Heart right ventricle (tissue), 16 donors: ENCODE results near the gene LRRC3B. TPM values are rescaled to one million over a fixed set of nuclear protein-coding genes. Genes with fewer than 3 reads are reported as not detected.

Source experiments
- ATAC-seq, 8 donors: fragments of 200-7000 bp; cut with Tn5 transposase; one replicate each; pipeline ENCODE4 v1.9.1; 2020; ENCODE audit warnings: mild to moderate bottlenecking in 8 of 8, moderate library complexity in 8 of 8, moderate number of reproducible peaks in 1 of 8
- DNase-seq, 2 donors: peaks; one replicate each; pipeline ENCODE4 v3.0.0-alpha.2; 2020
- H3K27ac ChIP-seq, 10 donors: fragments of 200-600 bp; sonication (generic) in 2 of 10; one replicate each; pipeline versions ENCODE4 v1.5.0 to v1.8.0; 2020 to 2022; ENCODE audit warnings: mild to moderate bottlenecking in 3 of 10
- H3K27me3 ChIP-seq, 7 donors: fragments of 200-600 bp; one replicate each; pipeline ENCODE4 v1.8.0; 2021 to 2022; ENCODE audit warnings: mild to moderate bottlenecking in 2 of 7
- H3K36me3 ChIP-seq, 9 donors: fragments of 200-600 bp; sonication (generic) in 1 of 9; one replicate each; pipeline versions ENCODE4 v1.5.0 to v1.8.0; 2020 to 2022; ENCODE audit warnings: mild to moderate bottlenecking in 2 of 9
- H3K4me1 ChIP-seq, 9 donors: fragments of 200-600 bp; sonication (generic) in 1 of 9; one replicate each; pipeline versions ENCODE4 v1.5.0 to v1.8.0; 2020 to 2022; ENCODE audit warnings: mild to moderate bottlenecking in 4 of 9
- H3K4me3 ChIP-seq, 10 donors: fragments of 200-600 bp; sonication (generic) in 2 of 10; one replicate each; pipeline versions ENCODE4 v1.5.0 to v1.8.0; 2020 to 2022; ENCODE audit warnings: mild to moderate bottlenecking in 7 of 10, moderate library complexity in 2 of 10
- H3K9me3 ChIP-seq, 11 donors: fragments of 200-600 bp in 10 of 11; sonication (generic) in 2 of 11; one replicate each; pipeline versions ENCODE4 v1.5.0 to v1.8.0; 2013 to 2022; ENCODE audit warnings: mild to moderate bottlenecking in 2 of 11, control low read depth in 1 of 11, moderate library complexity in 1 of 11
- CTCF ChIP-seq, 9 donors: fragments of 200-600 bp; sonication (generic) in 2 of 9; IDR thresholded peaks; one replicate each; pipeline versions ENCODE4 v1.5.0 to v1.8.0; 2021 to 2022; ENCODE audit warnings: antibody characterized with exemption in 9 of 9, mild to moderate bottlenecking in 5 of 9, moderate library complexity in 1 of 9
- WGBS, 2 donors: extraction: QIAGEN DNeasy Blood & Tissue Kit; methylation state at CpG; one replicate each; pipeline ENCODE4 v1.1.7; 2013; ENCODE audit warnings: inconsistent platforms in 1 of 2; 5-methylcytosine and 5-hydroxymethylcytosine counted together
- intact Hi-C, 10 donors: fragments of 100-400 bp; cut with DNase I; formaldehyde crosslinking; loops; one replicate each; pipeline versions ENCODE4 v1.11.1 to v1.14.2; 2022
- polyA plus RNA-seq, 2 donors: library from polyadenylated mRNA; stranded (reverse); fragments of 200-250 nt; gene quantifications; one replicate each; pipeline ENCODE4 v1.2.3, GENCODE V29; 2013
- total RNA-seq, 10 donors: library from RNA; stranded (reverse); fragmentation: NEBNext Ultra II Directional in 3 of 10; extraction: Animal tissue kit (Norgen Biotek cat#: 25700) in 3 of 10; gene quantifications; one replicate each; pipeline versions ENCODE4 v1.2.1 to v1.2.4, GENCODE V29; 2021 to 2023
- donor health status: Arrhythmogenic right ventricular cardiomyopathy.
- donor health status: ischemic (EF 13 %, LVEDD 7.1; RV severe dilation, severe dysfunction).
- donor health status: healthy with polysubstance abuse.
- donor health status: DM: no; HTN: yes; CAD: no.
- donor health status: DM: no; HTN: no; CAD: no.
- donor health status: ischemic (EF 25% LVEDD 6.9; RV normal size, moderate dysfunction).
- donor health status: ischemic (EF 25% LVEDD 5.7; RV mildly dilated, moderate dysfunction).
- donor health status: healthy.
- donor health status: DM: yes; HTN: yes; CAD: no.
- donor health status: Ischemic cardiomyopathy.
- donor health status: ischemic (EF 35%, LVEDD 5.7; RV mildly dilated, moderate dysfunction).
- donor health status: nonischemic (EF 11% LVEDD 7.7; RV severe dilation, severe dysfunction).
- donor health status: DM: yes; HTN: yes; CAD: no.
- donor health status: PGD.
- donor health status: ischemic (EF 29% LVEDD 5.4; RV normal size, mild dysfunction).
- donor health status: nonischemic (EF 23%, LVEDD 6.1; RV moderate dilation, normal function).

LRRC3B gene
- total and polyA plus RNA-seq, 12 donors, result 0.04 to 0.55 (median 0.17) TPM; not detected in 3

GRCh38 chr3:26588931-26589330, 33.6 kb upstream of the LRRC3B start:
- H3K4me1 ChIP-seq, result no peaks in the 10 kb centered on the region
- WGBS, 2 donors, result 52 to 72% methylated on average over 2 of the region's 2 CpGs

GRCh38 chr3:26589678-26590077, 32.9 kb upstream of the LRRC3B start:
- no peaks in the 10 kb centered on the region for H3K4me1 ChIP-seq
- no peak for DNase-seq
- H3K27ac ChIP-seq, result no peak overlapping the region
- H3K9me3 ChIP-seq, result peaks cover 0 to 15% (median 0%) of the 10 kb centered on the region in 11 donors
- H3K4me3 ChIP-seq, result no peak overlapping the region
- intact Hi-C loops, result no loop called here
- WGBS, 2 donors, result 91 to 96% methylated on average over 1 of the region's 1 CpG
- TF ChIP-seq CTCF (IDR thresholded peaks at IDR 0.05), result no peak
- no peaks in the 10 kb centered on the region for H3K27me3 ChIP-seq
- no peak for ATAC-seq
- H3K36me3 ChIP-seq, result no peaks in the 10 kb centered on the region

More at GRCh38 chr3:26588931-26589330, 33.6 kb upstream of the LRRC3B start:
- no peak for TF ChIP-seq CTCF (IDR thresholded peaks at IDR 0.05)
- no peaks in the 10 kb centered on the region for H3K36me3 ChIP-seq
- intact Hi-C loops, result no loop called here
- no peak for DNase-seq
- ATAC-seq, result no peak
- no peaks in the 10 kb centered on the region for H3K27me3 ChIP-seq
- no peak overlapping the region for H3K4me3 ChIP-seq
- H3K27ac ChIP-seq, result no peak overlapping the region
- peaks cover 0 to 15% (median 0%) of the 10 kb centered on the region in 11 donors for H3K9me3 ChIP-seq

- Histone ChIP-seq H3K27me3 (no peaks in the 10 kb centered on the region), H3K27ac (no peak overlapping the region), H3K4me1 (no peaks in the 10 kb centered on the region), H3K4me3 (no peak overlapping the region), H3K36me3 (no peaks in the 10 kb centered on the region), H3K9me3 (peaks cover 0 to 17% (median 0%) of the 10 kb centered on the region in 11 donors)
- TF ChIP-seq CTCF (IDR thresholded peaks at IDR 0.05), result no peak
- intact Hi-C loops, result no loop called here
- ATAC-seq (no peak), DNase-seq (no peak)
- WGBS, 2 donors, result 85 to 87% methylated on average over 5 of the region's 5 CpGs
Observed at GRCh38 chr3:26590919-26591484, 31.6 kb upstream of the LRRC3B start.

- peaks cover 0 to 21% (median 0%) of the 10 kb centered on the region in 11 donors for H3K9me3 ChIP-seq
- H3K4me3 ChIP-seq, result no peak overlapping the region
- no peaks in the 10 kb centered on the region for H3K27me3 ChIP-seq
- 74 to 80% methylated on average over 3 of the region's 3 CpGs for WGBS, 2 donors
- DNase-seq (no peak), ATAC-seq (no peak)
- no peaks in the 10 kb centered on the region for H3K4me1 ChIP-seq
- H3K36me3 ChIP-seq, result no peaks in the 10 kb centered on the region
- intact Hi-C loops, result no loop called here
- H3K27ac ChIP-seq, result no peak overlapping the region
- TF ChIP-seq CTCF (IDR thresholded peaks at IDR 0.05), result no peak
Observed at GRCh38 chr3:26591926-26592325, 30.6 kb upstream of the LRRC3B start.
